HG03521 (cell line): Measurements from ENCODE around the gene UGT1A1.

Experiments
- ATAC-seq: cut with Tn5 transposase; IDR thresholded peaks from one replicate; pipeline ENCODE4 v1.9.1; 2021; ENCODE audit warnings: mild to moderate bottlenecking, moderate library complexity; ENCODE audit not compliant: unreplicated experiment

UGT1A1 gene

GRCh38 chr2:233756429-233757081 is 3.5 kb upstream of the UGT1A1 start:
- ATAC-seq: no peak

- ATAC-seq: no peak
Measured at GRCh38 chr2:233758141-233758540, 1.9 kb upstream of the UGT1A1 start.

- ATAC-seq: no peak
Measured at GRCh38 chr2:233758849-233759248, 1.2 kb upstream of the UGT1A1 start.

- ATAC-seq: no peak
Measured at GRCh38 chr2:233761040-233761769, 1.1 kb downstream of the UGT1A1 start.

GRCh38 chr2:233764264-233764663 is 4.2 kb downstream of the UGT1A1 start:
- ATAC-seq: no peak

- ATAC-seq: no peak
Measured at GRCh38 chr2:233764761-233765160, 4.7 kb downstream of the UGT1A1 start.

GRCh38 chr2:233766416-233766815 is 6.3 kb downstream of the UGT1A1 start:
- no peak for ATAC-seq

GRCh38 chr2:233768076-233768475 is 8.0 kb downstream of the UGT1A1 start:
- no peak for ATAC-seq

- no peak for ATAC-seq
Measured at GRCh38 chr2:233769260-233769659, 9.2 kb downstream of the UGT1A1 start.

GRCh38 chr2:233772153-233772552 is 12.1 kb downstream of the UGT1A1 start:
- ATAC-seq: no peak

GRCh38 chr2:233772583-233772982 is 12.5 kb downstream of the UGT1A1 start:
- no peak for ATAC-seq

GRCh38 chr2:233773854-233774253 is 13.8 kb downstream of the UGT1A1 start:
- no peak for ATAC-seq

GRCh38 chr2:233775414-233775813 is 15.3 kb downstream of the UGT1A1 start:
- ATAC-seq: no peak

- ATAC-seq: no peak
Measured at GRCh38 chr2:233778030-233778429, 18.0 kb downstream of the UGT1A1 start, which contains the start of gene MROH2A. MROH2A (plus strand) TSS chr2:233778330; CDS start chr2:233779359, 1,029 bp downstream.

- no peak for ATAC-seq
Measured at GRCh38 chr2:233779722-233780121, 19.7 kb downstream of the UGT1A1 start.

- no peak for ATAC-seq
Measured at GRCh38 chr2:233780771-233781170, 20.7 kb downstream of the UGT1A1 start.

- no peak for ATAC-seq
Measured at GRCh38 chr2:233789554-233789953, 29.5 kb downstream of the UGT1A1 start.

GRCh38 chr2:233791151-233791882 is 31.2 kb downstream of the UGT1A1 start:
- ATAC-seq: no peak

GRCh38 chr2:233791883-233792329 is 31.8 kb downstream of the UGT1A1 start:
- ATAC-seq: no peak

GRCh38 chr2:233792720-233793119 is 32.6 kb downstream of the UGT1A1 start:
- ATAC-seq: no peak

- ATAC-seq: no peak
Measured at GRCh38 chr2:233793465-233794127, 33.5 kb downstream of the UGT1A1 start.
